ENCODE data around the gene KCNG2. TPM values are rescaled to one million over a fixed set of nuclear protein-coding genes. Genes with fewer than 3 reads are reported as not detected.

KCNG2 gene
- total RNA-seq, 1 donor from 2014 or later, result not detected

DNA sequence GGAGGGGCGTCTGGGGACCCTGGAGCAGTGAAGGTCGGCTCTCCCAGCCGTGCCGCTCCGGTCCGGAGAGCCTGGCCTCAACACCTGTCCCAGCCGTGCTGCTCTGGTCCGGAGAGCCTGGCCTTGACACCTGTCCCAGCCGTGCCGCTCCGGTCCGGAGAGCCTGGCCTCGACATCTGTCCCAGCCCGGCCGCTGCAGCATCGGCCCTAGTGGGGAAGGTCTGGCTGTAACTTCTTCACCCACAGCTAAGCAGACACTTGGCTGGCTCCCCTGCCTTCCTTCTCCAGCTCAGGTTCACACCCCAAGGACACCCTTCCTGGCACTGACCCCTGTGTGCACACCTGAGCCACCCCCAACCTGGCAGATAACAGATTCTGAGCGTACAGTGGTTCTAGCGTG lies 4.6 kb downstream of the KCNG2 start:
- Histone ChIP-seq H4K20me1 (ENCODE audit: low read depth) (peaks cover 19% of the 10 kb centered on the region), H3K27me3 (peaks cover 45% of the 10 kb centered on the region), H3K36me3 (no peaks in the 10 kb centered on the region), H3K9me3 (ENCODE audit: low read depth) (no peaks in the 10 kb centered on the region), H3K4me1 (peaks cover 9% of the 10 kb centered on the region), H3K4me3 (no peak overlapping the region), H3F3A (ENCODE audit: low read depth) (peaks cover 1% of the 10 kb centered on the region), H3K27ac (no peak overlapping the region), H3K4me2 (no peak overlapping the region), H3K9ac (no peak overlapping the region), H3K79me2 (ENCODE audit: low read depth) (no peaks in the 10 kb centered on the region), H2AFZ (replicated peaks) (no peak overlapping the region)
- H3K9me3 Mint-ChIP-seq, result no peaks in the 10 kb centered on the region
- H3K27ac Mint-ChIP-seq, result no peak overlapping the region
- no peaks in the 10 kb centered on the region for H3K36me3 Mint-ChIP-seq
- no peak overlapping the region for H3K4me3 Mint-ChIP-seq
- DNase-seq (ENCODE audit: low spot score), result no peak
- TF ChIP-seq, protein P1, sequence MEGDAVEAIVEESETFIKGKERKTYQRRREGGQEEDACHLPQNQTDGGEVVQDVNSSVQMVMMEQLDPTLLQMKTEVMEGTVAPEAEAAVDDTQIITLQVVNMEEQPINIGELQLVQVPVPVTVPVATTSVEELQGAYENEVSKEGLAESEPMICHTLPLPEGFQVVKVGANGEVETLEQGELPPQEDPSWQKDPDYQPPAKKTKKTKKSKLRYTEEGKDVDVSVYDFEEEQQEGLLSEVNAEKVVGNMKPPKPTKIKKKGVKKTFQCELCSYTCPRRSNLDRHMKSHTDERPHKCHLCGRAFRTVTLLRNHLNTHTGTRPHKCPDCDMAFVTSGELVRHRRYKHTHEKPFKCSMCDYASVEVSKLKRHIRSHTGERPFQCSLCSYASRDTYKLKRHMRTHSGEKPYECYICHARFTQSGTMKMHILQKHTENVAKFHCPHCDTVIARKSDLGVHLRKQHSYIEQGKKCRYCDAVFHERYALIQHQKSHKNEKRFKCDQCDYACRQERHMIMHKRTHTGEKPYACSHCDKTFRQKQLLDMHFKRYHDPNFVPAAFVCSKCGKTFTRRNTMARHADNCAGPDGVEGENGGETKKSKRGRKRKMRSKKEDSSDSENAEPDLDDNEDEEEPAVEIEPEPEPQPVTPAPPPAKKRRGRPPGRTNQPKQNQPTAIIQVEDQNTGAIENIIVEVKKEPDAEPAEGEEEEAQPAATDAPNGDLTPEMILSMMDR (IDR thresholded peaks at IDR 0.05), result no peak
- TF ChIP-seq EZH2 (IDR thresholded peaks at IDR 0.05) (no peak), EZH2phosphoT487 (IDR thresholded peaks at IDR 0.05) (no peak)
- peaks cover 23% of the 10 kb centered on the region for H3K27me3 Mint-ChIP-seq (ENCODE audit: insufficient read depth, low read depth)
- peaks cover 5% of the 10 kb centered on the region for H3K4me1 Mint-ChIP-seq

GRCh38 chr18:79803611-79804051 lies 5.9 kb downstream of the KCNG2 start:
- no peak overlapping the region for H3K4me3 ChIP-seq
- Mint-ChIP-seq H3K4me3 (no peak overlapping the region), H3K9me3 (no peaks in the 10 kb centered on the region), H3K4me1 (peaks cover 3% of the 10 kb centered on the region), H3K36me3 (no peaks in the 10 kb centered on the region), H3K27me3 (ENCODE audit: insufficient read depth, low read depth) (peaks cover 21% of the 10 kb centered on the region), H3K27ac (no peak overlapping the region)
- peaks cover 8% of the 10 kb centered on the region for H3K4me1 ChIP-seq
- no peaks in the 10 kb centered on the region for H3K79me2 ChIP-seq (ENCODE audit: low read depth)
- H3K9me3 ChIP-seq (ENCODE audit: low read depth), result no peaks in the 10 kb centered on the region
- TF ChIP-seq EZH2phosphoT487 (IDR thresholded peaks at IDR 0.05), result no peak
- TF ChIP-seq, protein P1 (IDR thresholded peaks at IDR 0.05), result no peak
- TF ChIP-seq EZH2 (IDR thresholded peaks at IDR 0.05), result no peak
- no peaks in the 10 kb centered on the region for H3K36me3 ChIP-seq
- H3K9ac ChIP-seq, result no peak overlapping the region
- no peaks in the 10 kb centered on the region for H3F3A ChIP-seq (ENCODE audit: low read depth)
- no peak overlapping the region for H3K4me2 ChIP-seq
- DNase-seq (ENCODE audit: low spot score), result no peak
- H3K27ac ChIP-seq, result no peak overlapping the region
- H2AFZ ChIP-seq (replicated peaks), result no peak overlapping the region
- H4K20me1 ChIP-seq (ENCODE audit: low read depth), result peaks cover 16% of the 10 kb centered on the region
- H3K27me3 ChIP-seq, result peaks cover 31% of the 10 kb centered on the region

GRCh38 chr18:79804130-79804787 lies 6.5 kb downstream of the KCNG2 start:
- H3K27ac ChIP-seq, result no peak overlapping the region
- peaks cover 3% of the 10 kb centered on the region for H3K4me1 Mint-ChIP-seq
- TF ChIP-seq EZH2phosphoT487 (IDR thresholded peaks at IDR 0.05) (no peak), EZH2 (IDR thresholded peaks at IDR 0.05) (no peak)
- TF ChIP-seq, protein P1 (IDR thresholded peaks at IDR 0.05), result no peak
- H3K9me3 Mint-ChIP-seq, result no peaks in the 10 kb centered on the region
- H3K27me3 ChIP-seq, result peaks cover 25% of the 10 kb centered on the region
- no peak overlapping the region for H3K4me3 Mint-ChIP-seq
- H3K4me1 ChIP-seq, result peaks cover 2% of the 10 kb centered on the region
- H3K79me2 ChIP-seq (ENCODE audit: low read depth), result no peaks in the 10 kb centered on the region
- no peaks in the 10 kb centered on the region for H3K9me3 ChIP-seq (ENCODE audit: low read depth)
- no peak overlapping the region for H2AFZ ChIP-seq (replicated peaks)
- DNase-seq (ENCODE audit: low spot score), result no peak
- H3K9ac ChIP-seq, result no peak overlapping the region
- H3F3A ChIP-seq (ENCODE audit: low read depth), result no peaks in the 10 kb centered on the region
- no peak overlapping the region for H3K27ac Mint-ChIP-seq
- H3K36me3 Mint-ChIP-seq, result no peaks in the 10 kb centered on the region
- no peak overlapping the region for H3K4me3 ChIP-seq
- H4K20me1 ChIP-seq (ENCODE audit: low read depth), result peaks cover 9% of the 10 kb centered on the region
- no peaks in the 10 kb centered on the region for H3K36me3 ChIP-seq
- H3K4me2 ChIP-seq, result no peak overlapping the region
- H3K27me3 Mint-ChIP-seq (ENCODE audit: insufficient read depth, low read depth), result peaks cover 16% of the 10 kb centered on the region

All from neural progenitor cell (in vitro differentiated cells).